ENCODE measurements around the gene RPP21. TPM values are rescaled to one million over a fixed set of nuclear protein-coding genes. Genes with fewer than 3 reads are reported as not detected.

The RPP21 gene
- total RNA-seq, 1 experiment from 2014 or later, result 64.0 TPM

DNA sequence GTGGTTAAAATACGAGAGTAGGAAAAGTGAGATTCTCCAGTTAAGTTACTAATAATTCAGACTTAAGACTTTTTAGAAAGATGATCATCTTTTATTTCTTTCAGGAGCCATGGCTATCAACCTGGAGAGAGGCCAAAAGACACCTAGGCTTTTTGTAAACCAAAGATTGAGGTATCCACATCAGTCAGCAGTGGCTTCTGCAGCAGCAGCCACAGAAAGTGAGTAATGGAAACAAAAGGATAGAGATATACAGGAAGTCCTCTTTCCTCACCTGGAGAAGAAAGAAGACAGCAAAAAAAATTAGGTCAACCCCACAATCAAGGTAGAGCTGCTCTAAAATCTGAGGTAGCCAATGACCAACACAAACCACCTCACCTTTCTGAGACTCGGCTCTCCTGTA lies 41.0 kb upstream of the RPP21 start:
- no peak overlapping the region for H3K4ac ChIP-seq (ENCODE audit: low read depth, low read length)
- DNase-seq, result no peak
- peaks cover 27% of the 10 kb centered on the region for H3K9me3 ChIP-seq (ENCODE audit: control insufficient read depth, low read depth, low read length)
- no peak overlapping the region for H2AK5ac ChIP-seq (ENCODE audit: insufficient read length, low read length)
- no peaks in the 10 kb centered on the region for H3K4me1 ChIP-seq (ENCODE audit: insufficient read depth, low read length)
- no peaks in the 10 kb centered on the region for H3K23me2 ChIP-seq (ENCODE audit: insufficient read length, low read depth, low read length, poor library complexity, severe bottlenecking)
- no peak overlapping the region for H3K4me3 Mint-ChIP-seq
- H4K8ac ChIP-seq (replicated peaks; ENCODE audit: insufficient read length, low read depth, low read length), result no peak overlapping the region
- no peak overlapping the region for H2BK20ac ChIP-seq (ENCODE audit: low read depth, low read length, poor library complexity, severe bottlenecking)
- peaks cover 8% of the 10 kb centered on the region; the same call in 1 of the 2 replicates for H3K79me2 ChIP-seq (ENCODE audit: insufficient read depth, low read length)
- H3K27me3 Mint-ChIP-seq (ENCODE audit: low read depth), result peaks cover 8% of the 10 kb centered on the region; the same call in 1 of the 2 replicates
- H4K20me1 ChIP-seq (ENCODE audit: control insufficient read depth, insufficient read depth, insufficient read length), result peaks cover 2% of the 10 kb centered on the region
- H3K18ac ChIP-seq (ENCODE audit: insufficient read length, low read depth, low read length), result no peak overlapping the region
- no peak overlapping the region for H2BK15ac ChIP-seq (ENCODE audit: low read depth, low read length)
- no peak overlapping the region for H2BK120ac ChIP-seq (ENCODE audit: low read depth, low read length, poor library complexity, severe bottlenecking)
- H3K4me2 ChIP-seq (ENCODE audit: insufficient read depth, insufficient read length, low read length), result no peak overlapping the region
- H3K27me3 ChIP-seq (ENCODE audit: insufficient read depth, low read length), result no peaks in the 10 kb centered on the region; the same call in 1 of the 2 replicates
- H3K23ac ChIP-seq (ENCODE audit: insufficient read length, low read depth, low read length), result no peak overlapping the region
- H3K14ac ChIP-seq (ENCODE audit: insufficient read depth, low read length), result no peak overlapping the region
- H2BK12ac ChIP-seq (ENCODE audit: insufficient read length, low read depth, low read length), result no peak overlapping the region
- H3K9ac ChIP-seq (ENCODE audit: extremely low read depth, insufficient read length, low read length), result no peak overlapping the region
- H4K5ac ChIP-seq (ENCODE audit: insufficient read length, low read depth, low read length), result no peak overlapping the region
- no peaks in the 10 kb centered on the region for H3K4me1 Mint-ChIP-seq
- H3K27ac Mint-ChIP-seq, result no peak overlapping the region
- H3K36me3 Mint-ChIP-seq (ENCODE audit: insufficient read depth in 1 of 3, low read depth in 3 of 3), result peaks cover 89 to 95% (median 93%) of the 10 kb centered on the region in 3 experiments
- H3K56ac ChIP-seq (ENCODE audit: insufficient read length, low read depth, low read length), result no peak overlapping the region
- peaks cover 3% of the 10 kb centered on the region for H3K79me1 ChIP-seq (ENCODE audit: insufficient read depth, low read depth, low read length, poor library complexity, severe bottlenecking)
- H2BK5ac ChIP-seq (ENCODE audit: insufficient read length, low read length), result no peak overlapping the region
- WGBS (ENCODE audit: extremely low coverage, insufficient read length, low lambda C conversion rate), result no CpG with 5 or more reads among the region's 2 CpGs
- no peak overlapping the region for H3K27ac ChIP-seq (ENCODE audit: insufficient read length, low read depth, low read length)
- H4K91ac ChIP-seq (ENCODE audit: insufficient read length, low read depth, low read length), result no peak overlapping the region
- TF ChIP-seq, protein P1, sequence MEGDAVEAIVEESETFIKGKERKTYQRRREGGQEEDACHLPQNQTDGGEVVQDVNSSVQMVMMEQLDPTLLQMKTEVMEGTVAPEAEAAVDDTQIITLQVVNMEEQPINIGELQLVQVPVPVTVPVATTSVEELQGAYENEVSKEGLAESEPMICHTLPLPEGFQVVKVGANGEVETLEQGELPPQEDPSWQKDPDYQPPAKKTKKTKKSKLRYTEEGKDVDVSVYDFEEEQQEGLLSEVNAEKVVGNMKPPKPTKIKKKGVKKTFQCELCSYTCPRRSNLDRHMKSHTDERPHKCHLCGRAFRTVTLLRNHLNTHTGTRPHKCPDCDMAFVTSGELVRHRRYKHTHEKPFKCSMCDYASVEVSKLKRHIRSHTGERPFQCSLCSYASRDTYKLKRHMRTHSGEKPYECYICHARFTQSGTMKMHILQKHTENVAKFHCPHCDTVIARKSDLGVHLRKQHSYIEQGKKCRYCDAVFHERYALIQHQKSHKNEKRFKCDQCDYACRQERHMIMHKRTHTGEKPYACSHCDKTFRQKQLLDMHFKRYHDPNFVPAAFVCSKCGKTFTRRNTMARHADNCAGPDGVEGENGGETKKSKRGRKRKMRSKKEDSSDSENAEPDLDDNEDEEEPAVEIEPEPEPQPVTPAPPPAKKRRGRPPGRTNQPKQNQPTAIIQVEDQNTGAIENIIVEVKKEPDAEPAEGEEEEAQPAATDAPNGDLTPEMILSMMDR (conservative IDR thresholded peaks at IDR 0.05), result no peak
- no peak overlapping the region for H3T11ph ChIP-seq (ENCODE audit: low read length)
- H2AFZ ChIP-seq (ENCODE audit: low read length), result no peak overlapping the region
- peaks cover 64 to 65% of the 10 kb centered on the region in 2 experiments for H3K9me3 Mint-ChIP-seq
